Ishikawa (cell line): Measurements from ENCODE around the gene MRPS26.

Experiments
- CEBPB ChIP-seq: IDR thresholded peaks from 2 replicates; pipeline ENCODE4 v1.6.1; 2012
- CREB1 ChIP-seq: IDR thresholded peaks from 2 replicates; pipeline ENCODE4 v1.6.1; 2012; ENCODE audit warnings: low read depth
- EGR1 ChIP-seq: IDR thresholded peaks from 2 replicates; pipeline ENCODE4 v1.6.1; 2012
- EP300 ChIP-seq: IDR thresholded peaks from 2 replicates; pipeline ENCODE4 v1.6.1; 2012; ENCODE audit warnings: borderline replicate concordance
- FOXM1 ChIP-seq: IDR thresholded peaks from 2 replicates; pipeline ENCODE4 v1.6.1; 2012; ENCODE audit warnings: low read depth, borderline replicate concordance
- MAX ChIP-seq: IDR thresholded peaks from 2 replicates; pipeline ENCODE4 v1.6.1; 2012
- NFIC ChIP-seq: IDR thresholded peaks from 2 replicates; pipeline ENCODE4 v1.6.1; 2012
- RAD21 ChIP-seq: IDR thresholded peaks from 2 replicates; pipeline ENCODE4 v1.6.1; 2012; ENCODE audit warnings: low read depth
- REST ChIP-seq: IDR thresholded peaks from 2 replicates; pipeline ENCODE4 v1.6.1; 2012; ENCODE audit warnings: low read depth, mild to moderate bottlenecking
- TAF1 ChIP-seq: IDR thresholded peaks from 2 replicates; pipeline ENCODE4 v1.6.1; 2012; ENCODE audit warnings: low read depth, mild to moderate bottlenecking
- TCF12 ChIP-seq: IDR thresholded peaks from 2 replicates; pipeline ENCODE4 v1.6.1; 2012; ENCODE audit warnings: low read depth
- TEAD4 ChIP-seq: IDR thresholded peaks from 2 replicates; pipeline ENCODE4 v1.6.1; 2012
- USF1 ChIP-seq: IDR thresholded peaks from 2 replicates; pipeline ENCODE4 v1.6.1; 2012
- YY1 ChIP-seq: IDR thresholded peaks from 2 replicates; pipeline ENCODE4 v1.6.1; 2012; ENCODE audit warnings: low read depth
- ZBTB7A ChIP-seq: IDR thresholded peaks from 2 replicates; pipeline ENCODE4 v1.6.1; 2012; ENCODE audit warnings: low read depth

Gene MRPS26

GRCh38 chr20:3031524-3032147, 14.2 kb upstream of the MRPS26 start:
- no peak for TF ChIP-seq CEBPB
- TF ChIP-seq RAD21 = no peak
- no peak for TF ChIP-seq MAX
- no peak for TF ChIP-seq EP300
- TF ChIP-seq NFIC = no peak
- no peak for TF ChIP-seq CREB1

GRCh38 chr20:3032624-3033023, 13.2 kb upstream of the MRPS26 start:
- TF ChIP-seq RAD21 (no peak), TCF12 (no peak), CREB1 (no peak)

GRCh38 chr20:3037654-3038053, 8.2 kb upstream of the MRPS26 start:
- TF ChIP-seq REST (no peak), RAD21 (no peak), FOXM1 (no peak), MAX (no peak), CEBPB (no peak), TCF12 (no peak), TAF1 (no peak), YY1 (no peak), TEAD4 (no peak), EGR1 (no peak), EP300 (no peak), USF1 (no peak), NFIC (no peak), CREB1 (no peak), ZBTB7A (no peak)

- TF ChIP-seq EGR1 (no peak), ZBTB7A (no peak), TAF1 (no peak), RAD21 (no peak), CEBPB (no peak), REST (no peak), USF1 (no peak), EP300 (no peak), FOXM1 (no peak), TEAD4 (no peak)
These were observed 7.4 kb upstream of the MRPS26 start for GRCh38 chr20:3038454-3038853.

GRCh38 chr20:3039426-3039825, 6.4 kb upstream of the MRPS26 start:
- TF ChIP-seq TEAD4 (no peak), YY1 (no peak), CEBPB (no peak), USF1 (no peak), EP300 (no peak), EGR1 (no peak), MAX (no peak), ZBTB7A (no peak), NFIC (no peak), TCF12 (no peak), FOXM1 (no peak), RAD21 (no peak), TAF1 (no peak), CREB1 (no peak), REST (no peak)
